ENCODE data around the gene CNPY1.

CNPY1 gene

GRCh38 chr7:155533120-155533826, 13.1 kb downstream of the CNPY1 start:
- no peak for TF ChIP-seq CTCF (conservative IDR thresholded peaks at IDR 0.05; ENCODE audit: low read length)
- DNase-seq (ENCODE audit: low read depth): no peak
- H3K4me3 ChIP-seq (ENCODE audit: low read length): no peak overlapping the region

GRCh38 chr7:155532792-155533119, 13.6 kb downstream of the CNPY1 start:
- DNase-seq (ENCODE audit: low read depth): no peak
- no peak for TF ChIP-seq CTCF (conservative IDR thresholded peaks at IDR 0.05; ENCODE audit: low read length)

GRCh38 chr7:155531681-155532080, 14.7 kb downstream of the CNPY1 start:
- no peak overlapping the region for H3K4me3 ChIP-seq (ENCODE audit: low read length)
- no peak for TF ChIP-seq CTCF (conservative IDR thresholded peaks at IDR 0.05; ENCODE audit: low read length)
- no peak for DNase-seq (ENCODE audit: low read depth)

More at GRCh38 chr7:155532792-155533119, 13.6 kb downstream of the CNPY1 start:
- no peak overlapping the region for H3K4me3 ChIP-seq (ENCODE audit: low read length)

- H3K4me3 ChIP-seq (ENCODE audit: low read length): no peak overlapping the region
- no peak for TF ChIP-seq CTCF (conservative IDR thresholded peaks at IDR 0.05; ENCODE audit: low read length)
- no peak for DNase-seq (ENCODE audit: low read depth)
Measured at GRCh38 chr7:155530601-155531000, 15.8 kb downstream of the CNPY1 start.

GRCh38 chr7:155529845-155530244, 16.5 kb downstream of the CNPY1 start:
- H3K4me3 ChIP-seq (ENCODE audit: low read length): no peak overlapping the region
- no peak for TF ChIP-seq CTCF (conservative IDR thresholded peaks at IDR 0.05; ENCODE audit: low read length)
- no peak for DNase-seq (ENCODE audit: low read depth)

GRCh38 chr7:155529346-155529745, 17.0 kb downstream of the CNPY1 start:
- no peak for TF ChIP-seq CTCF (conservative IDR thresholded peaks at IDR 0.05; ENCODE audit: low read length)
- H3K4me3 ChIP-seq (ENCODE audit: low read length): no peak overlapping the region
- DNase-seq (ENCODE audit: low read depth): no peak

- no peak overlapping the region for H3K4me3 ChIP-seq (ENCODE audit: low read length)
- DNase-seq (ENCODE audit: low read depth): no peak
- no peak for TF ChIP-seq CTCF (conservative IDR thresholded peaks at IDR 0.05; ENCODE audit: low read length)
Measured at GRCh38 chr7:155527664-155528063, 18.7 kb downstream of the CNPY1 start.

All from AG10803 (cell line).